Measurements from ENCODE around the gene MYH10.

- TF ChIP-seq CTCF (IDR thresholded peaks at IDR 0.05) (no peak), POLR2A (IDR thresholded peaks at IDR 0.05) (no peak), POLR2AphosphoS5 (IDR thresholded peaks at IDR 0.05; ENCODE audit: insufficient read depth in 1 of 2, low read depth in 1 of 2) (no peak)
Measured at GRCh38 chr17:8445536-8445935, 185.0 kb downstream of the MYH10 start.
